ENCODE data around the gene ACVR2A.

The ACVR2A gene

DNA sequence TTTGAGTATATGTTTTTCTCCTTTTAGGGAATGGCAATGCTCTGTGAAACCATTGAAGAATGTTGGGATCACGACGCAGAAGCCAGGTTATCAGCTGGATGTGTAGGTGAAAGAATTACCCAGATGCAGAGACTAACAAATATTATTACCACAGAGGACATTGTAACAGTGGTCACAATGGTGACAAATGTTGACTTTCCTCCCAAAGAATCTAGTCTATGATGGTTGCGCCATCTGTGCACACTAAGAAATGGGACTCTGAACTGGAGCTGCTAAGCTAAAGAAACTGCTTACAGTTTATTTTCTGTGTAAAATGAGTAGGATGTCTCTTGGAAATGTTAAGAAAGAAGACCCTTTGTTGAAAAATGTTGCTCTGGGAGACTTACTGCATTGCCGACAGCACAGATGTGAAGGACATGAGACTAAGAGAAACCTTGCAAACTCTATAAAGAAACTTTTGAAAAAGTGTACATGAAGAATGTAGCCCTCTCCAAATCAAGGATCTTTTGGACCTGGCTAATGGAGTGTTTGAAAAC lies 82.3 kb downstream of the ACVR2A start:
- no peak for DNase-seq

- DNase-seq: no peak
Observed at GRCh38 chr2:147933931-147934330, 89.1 kb downstream of the ACVR2A start.

- DNase-seq: no peak
Observed at GRCh38 chr2:147934881-147935620, 90.2 kb downstream of the ACVR2A start.

- DNase-seq: peak; percentile 9
Observed at GRCh38 chr2:147937744-147938349, 93.0 kb downstream of the ACVR2A start.

DNA sequence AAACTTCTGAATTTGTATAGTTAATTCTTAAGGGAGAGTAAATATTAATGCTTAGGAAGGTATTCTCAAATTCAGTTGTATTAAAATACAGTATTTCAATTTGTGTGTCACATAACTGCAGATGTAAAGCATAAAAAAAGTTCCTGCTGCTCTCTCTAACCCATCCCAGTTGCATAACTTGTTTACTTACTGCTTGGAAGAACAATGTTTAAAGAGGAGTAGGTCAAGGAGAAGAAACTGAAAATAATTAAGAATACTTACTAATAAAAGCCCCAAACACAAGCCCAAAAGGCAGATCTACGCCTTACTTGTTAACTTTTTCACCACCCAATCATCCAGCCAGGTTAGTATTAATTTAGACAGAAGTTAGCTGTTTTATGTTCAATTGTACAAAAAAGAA lies 94.5 kb downstream of the ACVR2A start:
- no peak for DNase-seq

DNA sequence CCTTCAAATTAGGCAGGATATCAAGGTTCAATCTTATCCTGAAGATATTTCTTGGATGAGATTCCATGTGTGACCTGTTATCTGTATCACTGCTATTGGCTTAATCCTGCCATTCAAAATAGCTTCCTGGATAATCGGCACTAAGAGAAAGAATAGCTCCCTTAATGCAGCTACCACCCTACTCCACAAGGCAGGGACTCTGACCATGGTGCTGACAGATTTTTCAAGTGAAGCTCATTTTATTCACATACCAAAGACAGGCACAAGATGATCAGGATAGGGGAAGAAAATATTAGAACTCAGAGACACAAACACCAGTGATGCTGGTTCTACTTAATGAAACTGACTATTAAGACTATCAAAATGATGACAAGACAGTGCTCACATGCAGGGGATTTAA lies 100.8 kb downstream of the ACVR2A start:
- no peak for DNase-seq

GRCh38 chr2:147952118-147952517 lies 107.3 kb downstream of the ACVR2A start:
- DNase-seq: no peak

- DNase-seq: no peak
Observed at GRCh38 chr2:147968571-147968970, 123.7 kb downstream of the ACVR2A start.

GRCh38 chr2:147976102-147976501 lies 131.3 kb downstream of the ACVR2A start:
- DNase-seq: no peak

- no peak for DNase-seq
Observed at GRCh38 chr2:147977679-147978078, 132.8 kb downstream of the ACVR2A start.
